Loucy (cell line): Measurements from ENCODE around the gene CDNF.

ENCODE experiments used
- EZH2phosphoT487 ChIP-seq: fragments of 200-600 bp; IDR thresholded peaks from 2 replicates; pipeline ENCODE4 v1.6.1; 2018; ENCODE audit warnings: antibody characterized with exemption, mild to moderate bottlenecking, moderate library complexity, borderline replicate concordance
- TF ChIP-seq, protein P1 (sequence below): fragments of 200-600 bp; sonication (generic); conservative IDR thresholded peaks from 2 replicates; pipeline ENCODE4 v1.5.1; 2014; ENCODE audit warnings: mild to moderate bottlenecking, antibody characterized with exemption, low read length

DNA sequence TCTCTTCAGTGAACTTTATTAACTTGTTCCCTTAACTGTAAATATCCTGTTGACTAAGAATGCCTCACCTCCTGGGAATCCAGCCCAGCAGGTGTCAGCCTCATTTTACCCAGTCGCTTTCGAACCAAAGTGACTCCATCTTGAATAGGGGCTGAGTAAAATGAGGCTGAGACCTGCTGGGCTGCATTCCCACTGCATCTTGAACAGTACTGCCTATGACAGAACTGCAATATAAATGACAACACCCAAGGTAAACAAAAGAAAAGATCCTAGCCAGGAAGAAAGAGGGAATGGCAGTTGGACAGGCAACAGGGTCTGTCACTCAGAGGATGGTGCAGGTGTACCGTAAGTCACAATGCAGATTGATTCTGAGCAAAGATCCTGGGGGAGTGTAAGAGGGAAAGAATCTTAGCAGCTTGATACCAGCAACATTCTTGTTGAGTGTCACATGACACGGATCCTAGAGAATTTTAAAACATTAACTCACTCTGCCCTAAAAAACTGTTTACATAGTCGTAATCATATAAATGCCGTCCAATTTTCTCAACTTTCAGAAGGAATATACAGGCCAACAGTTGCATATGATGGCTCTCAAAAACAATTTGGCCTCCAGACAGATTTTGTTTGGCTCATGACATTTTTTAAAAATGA, 58.7 kb downstream of the CDNF start:
- TF ChIP-seq, protein P1, sequence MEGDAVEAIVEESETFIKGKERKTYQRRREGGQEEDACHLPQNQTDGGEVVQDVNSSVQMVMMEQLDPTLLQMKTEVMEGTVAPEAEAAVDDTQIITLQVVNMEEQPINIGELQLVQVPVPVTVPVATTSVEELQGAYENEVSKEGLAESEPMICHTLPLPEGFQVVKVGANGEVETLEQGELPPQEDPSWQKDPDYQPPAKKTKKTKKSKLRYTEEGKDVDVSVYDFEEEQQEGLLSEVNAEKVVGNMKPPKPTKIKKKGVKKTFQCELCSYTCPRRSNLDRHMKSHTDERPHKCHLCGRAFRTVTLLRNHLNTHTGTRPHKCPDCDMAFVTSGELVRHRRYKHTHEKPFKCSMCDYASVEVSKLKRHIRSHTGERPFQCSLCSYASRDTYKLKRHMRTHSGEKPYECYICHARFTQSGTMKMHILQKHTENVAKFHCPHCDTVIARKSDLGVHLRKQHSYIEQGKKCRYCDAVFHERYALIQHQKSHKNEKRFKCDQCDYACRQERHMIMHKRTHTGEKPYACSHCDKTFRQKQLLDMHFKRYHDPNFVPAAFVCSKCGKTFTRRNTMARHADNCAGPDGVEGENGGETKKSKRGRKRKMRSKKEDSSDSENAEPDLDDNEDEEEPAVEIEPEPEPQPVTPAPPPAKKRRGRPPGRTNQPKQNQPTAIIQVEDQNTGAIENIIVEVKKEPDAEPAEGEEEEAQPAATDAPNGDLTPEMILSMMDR, result no peak
- no peak for TF ChIP-seq EZH2phosphoT487
